Vagina (tissue), 2 donors: ENCODE data around the gene CA5A. TPM values are rescaled to one million over a fixed set of nuclear protein-coding genes. Genes with fewer than 3 reads are reported as not detected.
"Not testable (repeated sequence)": the region's sequence is repeated elsewhere in the genome, so short reads cannot be mapped to it uniquely, and the experiment has no call there.

Source experiments
- DNase-seq, 2 donors: peaks; one replicate each; pipeline ENCODE4 v3.0.0-alpha.2; 2017; ENCODE audit errors: extremely low spot score in 2 of 2
- H3K27ac ChIP-seq: fragments of 200-600 bp; sonication (generic); one replicate; pipeline ENCODE4 v1.5.1; 2019
- H3K27me3 ChIP-seq: fragments of 200-600 bp; sonication (generic); one replicate; pipeline ENCODE4 v1.5.1; 2019
- H3K36me3 ChIP-seq, 2 donors: fragments of 200-600 bp; sonication (generic); one replicate each; pipeline ENCODE4 v1.5.1; 2017 to 2019
- H3K4me1 ChIP-seq: fragments of 200-600 bp; sonication (generic); one replicate; pipeline ENCODE4 v1.5.1; 2019
- H3K4me3 ChIP-seq, 2 donors: fragments of 200-600 bp; sonication (generic); 1 replicate in 1 of 2; 2 replicates in 1 of 2; pipeline ENCODE4 v1.5.1; 2016 to 2019
- H3K9me3 ChIP-seq: fragments of 200-600 bp; sonication (generic); one replicate; pipeline ENCODE4 v1.5.1; 2019
- CTCF ChIP-seq, 3 experiments: fragments of 450-650 bp in 2 of 3; fragments of 200-600 bp in 1 of 3; sonication (generic) in 1 of 3; IDR thresholded peaks; one replicate each; pipeline ENCODE4 v1.5.1; 2017 to 2019; ENCODE audit warnings: antibody characterized with exemption in 3 of 3, mild to moderate bottlenecking in 2 of 3, moderate library complexity in 2 of 3
- POLR2A ChIP-seq, 2 donors: fragments of 450-650 bp; IDR thresholded peaks; one replicate each; pipeline ENCODE4 v1.6.1; 2017; ENCODE audit warnings: antibody characterized with exemption in 2 of 2, mild to moderate bottlenecking in 2 of 2, moderate library complexity in 2 of 2
- POLR2AphosphoS5 ChIP-seq, 2 donors: sonication (generic); formaldehyde crosslinking; IDR thresholded peaks; one replicate each; pipeline ENCODE4 v1.9.0; 2017; ENCODE audit warnings: antibody characterized with exemption in 2 of 2, mild to moderate bottlenecking in 2 of 2, low read depth in 1 of 2; ENCODE audit not compliant: insufficient read depth in 1 of 2
- intact Hi-C: fragments of 100-400 bp; cut with DNase I; formaldehyde crosslinking; loops from one replicate; pipeline ENCODE4 v1.15.1; 2023
- total RNA-seq: library from RNA; depleted of rRNA; stranded (reverse); fragments of >200 nt; gene quantifications from one replicate; pipeline ENCODE4 v1.2.3, GENCODE V29; 2016

CA5A gene
- total RNA-seq, 1 donor from 2014 or later: not detected

GRCh38 chr16:87938412-87938949 is 2.2 kb upstream of the CA5A start:
- Histone ChIP-seq H3K4me3 (no peak overlapping the region), H3K9me3 (no peaks in the 10 kb centered on the region), H3K27me3 (no peaks in the 10 kb centered on the region), H3K4me1 (no peaks in the 10 kb centered on the region), H3K27ac (no peak overlapping the region), H3K36me3 (no peaks in the 10 kb centered on the region)
- intact Hi-C loops: no loop called here
- DNase-seq: no peak
- TF ChIP-seq POLR2A (IDR thresholded peaks at IDR 0.05) (no peak), POLR2AphosphoS5 (IDR thresholded peaks at IDR 0.05; ENCODE audit: insufficient read depth in 1 of 2, low read depth in 1 of 2) (no peak), CTCF (IDR thresholded peaks at IDR 0.05) (no peak)

GRCh38 chr16:87937231-87937542 is 858 bp upstream of the CA5A start:
- H3K27ac ChIP-seq, H3K9me3 ChIP-seq, DNase-seq, H3K4me1 ChIP-seq, H3K36me3 ChIP-seq, H3K4me3 ChIP-seq, H3K27me3 ChIP-seq, intact Hi-C loops: not testable (repeated sequence)

DNA sequence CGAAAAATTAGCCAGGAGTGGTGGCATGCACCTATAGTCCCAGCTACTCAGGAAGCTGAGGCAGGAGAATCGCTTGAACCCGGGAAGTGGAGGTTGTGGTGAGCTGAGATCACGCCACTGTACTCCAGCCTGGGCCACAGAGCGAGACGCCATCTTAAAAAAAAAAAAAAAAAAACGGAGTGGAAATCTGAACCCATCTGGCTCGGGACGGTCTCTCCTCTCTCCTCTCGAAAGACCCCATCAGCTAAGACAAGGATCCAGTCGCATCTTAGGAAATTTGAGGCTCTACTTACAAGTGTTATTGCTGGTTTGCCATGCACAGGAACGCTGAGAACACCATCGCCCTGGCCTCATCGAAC is 334 bp downstream of the CA5A start:
- H3K4me3 ChIP-seq, DNase-seq, H3K36me3 ChIP-seq, H3K27ac ChIP-seq, H3K9me3 ChIP-seq, H3K4me1 ChIP-seq, intact Hi-C loops, H3K27me3 ChIP-seq: not testable (repeated sequence)

- H3K27me3 ChIP-seq, H3K9me3 ChIP-seq, H3K27ac ChIP-seq, DNase-seq, intact Hi-C loops, H3K4me3 ChIP-seq, H3K36me3 ChIP-seq, H3K4me1 ChIP-seq: not testable (repeated sequence)
These were observed 1.4 kb downstream of the CA5A start for GRCh38 chr16:87934752-87935425.

- Histone ChIP-seq H3K4me1 (no peaks in the 10 kb centered on the region), H3K27ac (no peak overlapping the region), H3K4me3 (no peak overlapping the region), H3K36me3 (no peaks in the 10 kb centered on the region), H3K9me3 (no peaks in the 10 kb centered on the region), H3K27me3 (no peaks in the 10 kb centered on the region)
- TF ChIP-seq POLR2A (IDR thresholded peaks at IDR 0.05) (no peak), CTCF (IDR thresholded peaks at IDR 0.05) (no peak), POLR2AphosphoS5 (IDR thresholded peaks at IDR 0.05; ENCODE audit: insufficient read depth in 1 of 2, low read depth in 1 of 2) (no peak)
- no peak for DNase-seq
- intact Hi-C loops: no loop called here
These were observed 3.2 kb downstream of the CA5A start for GRCh38 chr16:87933140-87933495.

DNA sequence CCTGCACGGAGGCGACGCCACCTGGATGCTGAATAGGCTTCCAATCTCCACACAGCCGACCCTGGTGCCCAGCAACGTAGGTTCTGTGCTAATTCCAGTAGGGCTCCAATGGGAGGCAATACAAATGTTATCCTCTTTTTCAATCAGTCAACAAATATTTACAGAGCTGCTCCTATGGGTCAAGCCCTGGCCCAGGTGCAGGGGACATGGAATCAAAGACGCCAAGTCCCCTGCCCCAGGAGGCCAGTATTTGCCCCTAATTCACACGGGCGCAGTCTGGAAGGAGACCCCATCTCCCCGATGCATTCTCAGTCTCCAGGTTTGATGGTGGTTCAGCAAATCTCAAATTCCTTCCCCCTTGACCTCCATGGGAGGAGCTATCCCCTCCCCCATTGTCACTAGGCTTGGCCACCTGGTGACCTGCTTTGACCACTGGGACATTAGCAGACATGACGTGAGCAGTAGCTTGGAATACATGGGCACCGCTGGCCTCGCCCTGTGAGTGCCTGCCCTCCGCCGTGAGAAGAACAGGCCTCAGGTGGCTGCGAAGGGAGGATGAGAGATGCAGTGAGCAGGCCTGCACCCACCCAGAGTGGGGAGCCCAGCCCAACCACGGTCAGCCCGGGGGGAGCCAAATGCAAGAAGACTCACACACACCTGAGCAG is 3.7 kb downstream of the CA5A start:
- H3K36me3 ChIP-seq, H3K4me3 ChIP-seq, H3K27ac ChIP-seq, H3K9me3 ChIP-seq, DNase-seq, H3K4me1 ChIP-seq, intact Hi-C loops, H3K27me3 ChIP-seq: not testable (repeated sequence)

DNA sequence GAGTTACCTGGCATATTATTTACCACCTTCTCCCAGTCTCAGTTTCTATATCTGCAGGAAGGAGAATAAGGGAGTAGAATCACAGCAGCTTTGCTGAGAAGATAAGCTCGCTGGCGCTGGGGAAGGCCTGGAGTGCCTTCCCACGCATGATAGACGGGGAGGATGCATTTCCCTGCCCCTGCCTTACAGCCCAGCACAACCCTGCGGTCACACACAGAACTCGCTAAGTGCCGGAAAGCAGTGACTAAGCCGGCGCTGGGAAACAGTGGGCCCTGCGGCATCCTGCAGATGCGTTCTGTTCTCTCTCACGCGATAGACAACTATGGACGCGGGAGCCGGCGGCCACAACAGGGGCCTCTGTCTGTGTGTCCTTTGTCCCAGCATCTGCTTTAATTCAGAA is 4.8 kb downstream of the CA5A start:
- Histone ChIP-seq H3K27me3 (no peaks in the 10 kb centered on the region), H3K36me3 (no peaks in the 10 kb centered on the region), H3K4me1 (no peaks in the 10 kb centered on the region), H3K4me3 (no peak overlapping the region), H3K9me3 (no peaks in the 10 kb centered on the region), H3K27ac (no peak overlapping the region)
- intact Hi-C loops: no loop called here
- no peak for TF ChIP-seq POLR2A (IDR thresholded peaks at IDR 0.05)
- no peak for TF ChIP-seq POLR2AphosphoS5 (IDR thresholded peaks at IDR 0.05; ENCODE audit: insufficient read depth in 1 of 2, low read depth in 1 of 2)
- no peak for TF ChIP-seq CTCF (IDR thresholded peaks at IDR 0.05)
- DNase-seq: no peak
